Mucosa of stomach (tissue), 1 donor: ENCODE measurements around the gene UTP4.
"Not testable (repeated sequence)": the region's sequence is repeated elsewhere in the genome, so short reads cannot be mapped to it uniquely, and the experiment has no call there.

Source experiments
- H3K27me3 ChIP-seq: one replicate; pipeline ENCODE4 v1.7.0; 2013; ENCODE audit warnings: mild to moderate bottlenecking, low read length; ENCODE audit not compliant: control insufficient read depth, insufficient read depth
- H3K36me3 ChIP-seq: one replicate; pipeline ENCODE4 v1.7.0; 2013; ENCODE audit warnings: low read length; ENCODE audit not compliant: control insufficient read depth, insufficient read depth
- H3K4me1 ChIP-seq: one replicate; pipeline ENCODE4 v1.7.0; 2013; ENCODE audit warnings: mild to moderate bottlenecking, low read length; ENCODE audit not compliant: control insufficient read depth, insufficient read depth
- H3K4me3 ChIP-seq: one replicate; pipeline ENCODE4 v1.7.0; 2013; ENCODE audit warnings: low read length
- H3K9ac ChIP-seq: one replicate; pipeline ENCODE4 v1.7.0; 2013; ENCODE audit warnings: mild to moderate bottlenecking, low read length, moderate library complexity
- H3K9me3 ChIP-seq: one replicate; pipeline ENCODE4 v1.7.0; 2013; ENCODE audit warnings: mild to moderate bottlenecking, low read length, moderate library complexity; ENCODE audit not compliant: control insufficient read depth
- donor health status: Pancreatic carcinoma.

UTP4 gene

GRCh38 chr16:69141936-69142335 is 9.5 kb downstream of the UTP4 start:
- Histone ChIP-seq H3K27me3 (no peaks in the 10 kb centered on the region), H3K9ac (no peak overlapping the region), H3K36me3 (peaks cover 10% of the 10 kb centered on the region), H3K4me1 (no peaks in the 10 kb centered on the region), H3K4me3 (no peak overlapping the region), H3K9me3 (no peaks in the 10 kb centered on the region)

GRCh38 chr16:69143116-69143515 is 10.7 kb downstream of the UTP4 start:
- no peak overlapping the region for H3K9ac ChIP-seq
- no peaks in the 10 kb centered on the region for H3K4me1 ChIP-seq
- H3K36me3 ChIP-seq: peaks cover 10% of the 10 kb centered on the region
- H3K4me3 ChIP-seq: no peak overlapping the region
- no peaks in the 10 kb centered on the region for H3K27me3 ChIP-seq
- H3K9me3 ChIP-seq: no peaks in the 10 kb centered on the region

GRCh38 chr16:69145658-69146057 is 13.2 kb downstream of the UTP4 start:
- no peak overlapping the region for H3K9ac ChIP-seq

GRCh38 chr16:69149621-69150020 is 17.2 kb downstream of the UTP4 start:
- not testable (repeated sequence) for H3K36me3 ChIP-seq, H3K9ac ChIP-seq, H3K4me3 ChIP-seq, H3K27me3 ChIP-seq, H3K9me3 ChIP-seq, H3K4me1 ChIP-seq

More at GRCh38 chr16:69145658-69146057, 13.2 kb downstream of the UTP4 start:
- Histone ChIP-seq H3K4me3 (no peak overlapping the region), H3K9me3 (no peaks in the 10 kb centered on the region), H3K27me3 (no peaks in the 10 kb centered on the region), H3K4me1 (no peaks in the 10 kb centered on the region), H3K36me3 (peaks cover 4% of the 10 kb centered on the region)

GRCh38 chr16:69150146-69150865 is 17.9 kb downstream of the UTP4 start:
- Histone ChIP-seq H3K9ac (no peak overlapping the region), H3K4me3 (no peak overlapping the region), H3K9me3 (no peaks in the 10 kb centered on the region), H3K27me3 (no peaks in the 10 kb centered on the region), H3K36me3 (peaks cover 6% of the 10 kb centered on the region), H3K4me1 (no peaks in the 10 kb centered on the region)

- Histone ChIP-seq H3K27me3 (no peaks in the 10 kb centered on the region), H3K4me3 (no peak overlapping the region), H3K36me3 (peaks cover 6% of the 10 kb centered on the region), H3K9ac (no peak overlapping the region), H3K4me1 (no peaks in the 10 kb centered on the region), H3K9me3 (no peaks in the 10 kb centered on the region)
Measured at GRCh38 chr16:69157196-69157595, 24.7 kb downstream of the UTP4 start.

GRCh38 chr16:69160192-69160591 is 27.7 kb downstream of the UTP4 start:
- no peaks in the 10 kb centered on the region for H3K36me3 ChIP-seq

GRCh38 chr16:69165584-69165983 is 33.1 kb downstream of the UTP4 start:
- no peaks in the 10 kb centered on the region for H3K36me3 ChIP-seq
- H3K4me1 ChIP-seq: peaks cover 8% of the 10 kb centered on the region
- no peaks in the 10 kb centered on the region for H3K27me3 ChIP-seq
- no peaks in the 10 kb centered on the region for H3K9me3 ChIP-seq
- H3K9ac ChIP-seq: no peak overlapping the region
- H3K4me3 ChIP-seq: no peak overlapping the region

More at GRCh38 chr16:69160192-69160591, 27.7 kb downstream of the UTP4 start:
- no peak overlapping the region for H3K4me3 ChIP-seq
- no peaks in the 10 kb centered on the region for H3K9me3 ChIP-seq
- no peaks in the 10 kb centered on the region for H3K27me3 ChIP-seq
- H3K4me1 ChIP-seq: no peaks in the 10 kb centered on the region
- no peak overlapping the region for H3K9ac ChIP-seq

GRCh38 chr16:69166221-69166833 is 33.9 kb downstream of the UTP4 start:
- Histone ChIP-seq H3K36me3 (no peaks in the 10 kb centered on the region), H3K4me3 (no peak overlapping the region)

GRCh38 chr16:69166946-69167930 is 34.8 kb downstream of the UTP4 start:
- Histone ChIP-seq H3K4me3 (no peak overlapping the region), H3K9ac (no peak overlapping the region), H3K36me3 (no peaks in the 10 kb centered on the region), H3K27me3 (no peaks in the 10 kb centered on the region), H3K9me3 (no peaks in the 10 kb centered on the region), H3K4me1 (peaks cover 23% of the 10 kb centered on the region)

More at GRCh38 chr16:69166221-69166833, 33.9 kb downstream of the UTP4 start:
- no peak overlapping the region for H3K9ac ChIP-seq
- H3K9me3 ChIP-seq: no peaks in the 10 kb centered on the region
- no peaks in the 10 kb centered on the region for H3K27me3 ChIP-seq
- peaks cover 15% of the 10 kb centered on the region for H3K4me1 ChIP-seq

- Histone ChIP-seq H3K27me3 (no peaks in the 10 kb centered on the region), H3K9ac (no peak overlapping the region), H3K36me3 (no peaks in the 10 kb centered on the region), H3K4me3 (no peak overlapping the region), H3K9me3 (no peaks in the 10 kb centered on the region), H3K4me1 (peaks cover 35% of the 10 kb centered on the region)
Measured at GRCh38 chr16:69169051-69169450, 36.6 kb downstream of the UTP4 start.
